H9 (cell line): ENCODE results near the gene TCFL5. TPM values are rescaled to one million over a fixed set of nuclear protein-coding genes. Genes with fewer than 3 reads are reported as not detected.

Experiments
- DNase-seq: peaks from one replicate; pipeline ENCODE4 v3.0.0-alpha.2; 2017
- H2AFZ ChIP-seq: one replicate; pipeline ENCODE4 v1.6.1; 2013; ENCODE audit warnings: mild to moderate bottlenecking, low read length, control low read depth, moderate library complexity
- H2AK5ac ChIP-seq: 2 replicates; pipeline ENCODE4 v1.6.1; 2013; ENCODE audit warnings: low read length, control low read depth, mixed read lengths; ENCODE audit not compliant: insufficient read length
- H2BK120ac ChIP-seq: one replicate; pipeline ENCODE4 v1.6.1; 2013; ENCODE audit warnings: low read depth, mild to moderate bottlenecking, low read length, control low read depth, inconsistent platforms; ENCODE audit not compliant: poor library complexity, severe bottlenecking
- H2BK12ac ChIP-seq: 2 replicates; pipeline ENCODE4 v1.6.1; 2013; ENCODE audit warnings: low read length, control low read depth, mixed read lengths, low read depth; ENCODE audit not compliant: insufficient read length
- H2BK15ac ChIP-seq: 2 replicates; pipeline ENCODE4 v1.6.1; 2013; ENCODE audit warnings: low read depth, low read length, control low read depth
- H2BK20ac ChIP-seq: one replicate; pipeline ENCODE4 v1.6.1; 2013; ENCODE audit warnings: low read depth, mild to moderate bottlenecking, low read length, control low read depth, inconsistent platforms; ENCODE audit not compliant: poor library complexity, severe bottlenecking
- H2BK5ac ChIP-seq: 2 replicates; pipeline ENCODE4 v1.6.1; 2013; ENCODE audit warnings: low read length, control low read depth, mixed read lengths; ENCODE audit not compliant: insufficient read length
- H3K14ac ChIP-seq: 2 replicates; pipeline ENCODE4 v1.6.1; 2013; ENCODE audit warnings: low read length, control low read depth; ENCODE audit not compliant: insufficient read depth
- H3K18ac ChIP-seq: 2 replicates; pipeline ENCODE4 v1.6.1; 2013; ENCODE audit warnings: low read depth, mild to moderate bottlenecking, mixed read lengths, low read length, control low read depth; ENCODE audit not compliant: insufficient read length
- H3K23ac ChIP-seq: 2 replicates; pipeline ENCODE4 v1.6.1; 2013; ENCODE audit warnings: low read length, control low read depth, mixed read lengths, low read depth; ENCODE audit not compliant: insufficient read length
- H3K23me2 ChIP-seq: 2 replicates; pipeline ENCODE4 v1.6.1; 2013; ENCODE audit warnings: low read depth, mild to moderate bottlenecking, mixed read lengths, low read length, control low read depth; ENCODE audit not compliant: insufficient read length, poor library complexity, severe bottlenecking
- H3K27ac ChIP-seq: 2 replicates; pipeline ENCODE4 v1.5.1; 2013; ENCODE audit warnings: low read length, control low read depth, mixed read lengths, low read depth; ENCODE audit not compliant: insufficient read length
- H3K27me3 ChIP-seq: 2 replicates; pipeline ENCODE4 v1.6.1; 2013; ENCODE audit warnings: low read length, control low read depth, inconsistent platforms; ENCODE audit not compliant: insufficient read depth
- H3K4ac ChIP-seq: 2 replicates; pipeline ENCODE4 v1.6.1; 2013; ENCODE audit warnings: low read depth, mild to moderate bottlenecking, control low read depth, inconsistent platforms, low read length, moderate library complexity
- H3K4me1 ChIP-seq: 2 replicates; pipeline ENCODE4 v1.6.1; 2013; ENCODE audit warnings: low read length, control low read depth, inconsistent platforms; ENCODE audit not compliant: insufficient read depth
- H3K4me2 ChIP-seq: 2 replicates; pipeline ENCODE4 v1.6.1; 2013; ENCODE audit warnings: low read length, control low read depth, mixed read lengths; ENCODE audit not compliant: insufficient read length, insufficient read depth
- H3K56ac ChIP-seq: 2 replicates; pipeline ENCODE4 v1.6.1; 2013; ENCODE audit warnings: low read depth, mild to moderate bottlenecking, mixed read lengths, low read length, control low read depth; ENCODE audit not compliant: insufficient read length
- H3K79me1 ChIP-seq: 2 replicates; pipeline ENCODE4 v1.6.1; 2013; ENCODE audit warnings: low read depth, mild to moderate bottlenecking, moderate library complexity, low read length, control low read depth, inconsistent platforms; ENCODE audit not compliant: insufficient read depth, poor library complexity, severe bottlenecking
- H3K79me2 ChIP-seq: 2 replicates; pipeline ENCODE4 v1.6.1; 2013; ENCODE audit warnings: low read length, control low read depth, inconsistent platforms; ENCODE audit not compliant: insufficient read depth
- H3K9ac ChIP-seq: 2 replicates; pipeline ENCODE4 v1.6.1; 2013; ENCODE audit warnings: low read length, control low read depth, mixed read lengths; ENCODE audit not compliant: insufficient read length; ENCODE audit errors: extremely low read depth
- H3K9me3 ChIP-seq: one replicate; pipeline ENCODE4 v1.6.1; 2013; ENCODE audit warnings: low read depth, low read length, inconsistent platforms; ENCODE audit not compliant: control insufficient read depth
- H3T11ph ChIP-seq: one replicate; pipeline ENCODE4 v1.6.1; 2013; ENCODE audit warnings: mild to moderate bottlenecking, low read length, control low read depth, inconsistent platforms
- H4K20me1 ChIP-seq: one replicate; pipeline ENCODE4 v1.6.1; 2013; ENCODE audit not compliant: control insufficient read depth, insufficient read length, insufficient read depth
- H4K5ac ChIP-seq: 2 replicates; pipeline ENCODE4 v1.6.1; 2013; ENCODE audit warnings: low read depth, mild to moderate bottlenecking, mixed read lengths, low read length, control low read depth; ENCODE audit not compliant: insufficient read length
- H4K8ac ChIP-seq: replicated peaks from 2 replicates; pipeline ENCODE4 v1.6.1; 2013; ENCODE audit warnings: low read length, control low read depth, mixed read lengths, low read depth; ENCODE audit not compliant: insufficient read length
- H4K91ac ChIP-seq: 2 replicates; pipeline ENCODE4 v1.6.1; 2013; ENCODE audit warnings: low read depth, mild to moderate bottlenecking, moderate library complexity, mixed read lengths, low read length, control low read depth; ENCODE audit not compliant: insufficient read length
- H3K27ac Mint-ChIP-seq, 3 experiments: 2 replicates in 2 of 3; 3 replicates in 1 of 3; pipeline ENCODE4 v1.8.0; 2020 to 2021; ENCODE audit warnings: mixed read lengths in 3 of 3, mild to moderate bottlenecking in 1 of 3, moderate library complexity in 1 of 3
- H3K27me3 Mint-ChIP-seq: 2 replicates; pipeline ENCODE4 v1.8.0; 2021; ENCODE audit warnings: low read depth, mild to moderate bottlenecking, moderate library complexity, mixed read lengths
- H3K36me3 Mint-ChIP-seq, 3 experiments: 2 replicates in 2 of 3; 3 replicates in 1 of 3; pipeline ENCODE4 v1.8.0; 2020 to 2021; ENCODE audit warnings: low read depth in 3 of 3, mixed read lengths in 3 of 3; ENCODE audit not compliant: insufficient read depth in 1 of 3
- H3K4me1 Mint-ChIP-seq, 2 experiments: 2 replicates each; pipeline ENCODE4 v1.8.0; 2020; ENCODE audit warnings: mixed read lengths in 2 of 2
- H3K4me3 Mint-ChIP-seq, 2 experiments: 2 replicates in 1 of 2; 3 replicates in 1 of 2; pipeline ENCODE4 v1.8.0; 2020 to 2021; ENCODE audit warnings: mild to moderate bottlenecking in 2 of 2, mixed read lengths in 2 of 2, moderate library complexity in 1 of 2
- H3K9me3 Mint-ChIP-seq, 2 experiments: 2 replicates in 1 of 2; 3 replicates in 1 of 2; pipeline ENCODE4 v1.8.0; 2020; ENCODE audit warnings: mild to moderate bottlenecking in 2 of 2, mixed read lengths in 2 of 2, moderate library complexity in 1 of 2
- CTCF ChIP-seq: fragments of 200-600 bp; sonication (generic); conservative IDR thresholded peaks from 3 replicates; pipeline ENCODE4 v1.8.0; 2021; ENCODE audit warnings: antibody characterized with exemption, mild to moderate bottlenecking
- WGBS: extraction: QIAGEN DNeasy Blood & Tissue Kit; methylation state at CpG from one replicate; pipeline ENCODE4 v1.1.7; 2013; ENCODE audit warnings: missing lambda C conversion rate, low lambda C conversion rate, mixed read lengths; ENCODE audit not compliant: insufficient read length; ENCODE audit errors: extremely low coverage; 5-methylcytosine and 5-hydroxymethylcytosine counted together
- total RNA-seq: library from RNA; stranded (reverse); gene quantifications from 2 replicates; pipeline ENCODE4 v1.2.1, GENCODE V29; 2021

The TCFL5 gene
- total RNA-seq, 1 experiment from 2014 or later, result 16.4 TPM

DNA sequence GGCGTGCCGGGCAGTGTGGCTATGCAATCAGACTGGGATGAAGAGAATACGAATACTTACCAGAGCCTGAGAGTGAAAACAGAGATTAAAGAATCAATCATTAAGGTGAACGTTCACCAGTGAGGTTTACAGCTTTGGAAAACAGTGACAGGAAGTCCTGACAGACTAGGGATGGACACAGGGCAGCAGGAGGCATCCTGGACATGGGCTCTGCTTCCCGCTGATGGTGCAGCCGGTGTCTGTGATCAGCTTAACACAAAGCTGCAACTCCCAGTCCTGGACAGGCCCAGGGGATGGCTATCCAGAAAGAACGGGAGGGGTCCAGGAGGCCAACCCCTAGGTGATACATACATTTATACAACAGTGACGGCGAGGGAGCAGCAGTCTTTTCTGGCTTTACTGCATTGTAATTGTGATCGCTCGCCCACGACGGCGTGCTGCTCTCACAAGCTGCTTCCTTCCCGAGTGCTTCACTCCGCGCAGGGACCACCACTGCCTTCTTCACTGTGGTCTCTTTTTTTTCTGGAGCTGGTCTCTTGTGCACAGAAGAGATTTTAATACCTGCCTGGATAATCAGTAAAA lies 44.0 kb upstream of the TCFL5 start:
- WGBS, result no CpG with 5 or more reads among the region's 17 CpGs
- Histone ChIP-seq H3K14ac (no peak overlapping the region), H2BK5ac (no peak overlapping the region), H3K56ac (no peak overlapping the region), H2BK12ac (no peak overlapping the region), H3T11ph (no peak overlapping the region), H3K27me3 (no peaks in the 10 kb centered on the region), H4K5ac (no peak overlapping the region), H3K23me2 (no peaks in the 10 kb centered on the region), H2BK20ac (no peak overlapping the region), H4K91ac (no peak overlapping the region), H3K27ac (no peak overlapping the region), H2BK120ac (no peak overlapping the region), H3K18ac (no peak overlapping the region), H3K4ac (no peak overlapping the region), H3K79me2 (peaks cover 13% of the 10 kb centered on the region; the same call in 1 of the 2 replicates), H3K4me2 (no peak overlapping the region), H3K4me1 (no peaks in the 10 kb centered on the region), H3K23ac (no peak overlapping the region), H2AK5ac (no peak overlapping the region), H3K9ac (no peak overlapping the region), H2BK15ac (no peak overlapping the region), H2AFZ (no peak overlapping the region), H3K79me1 (peaks cover 11% of the 10 kb centered on the region), H4K8ac (no peak overlapping the region), H3K9me3 (no peaks in the 10 kb centered on the region), H4K20me1 (peaks cover 2% of the 10 kb centered on the region)
- no peak for TF ChIP-seq CTCF
- Mint-ChIP-seq H3K4me1 (peaks cover 8 to 11% of the 10 kb centered on the region in 2 experiments; a peak in 3 of 4 replicates), H3K9me3 (no peaks in the 10 kb centered on the region), H3K36me3 (peaks cover 66 to 93% (median 88%) of the 10 kb centered on the region in 3 experiments), H3K27me3 (no peaks in the 10 kb centered on the region), H3K4me3 (no peak overlapping the region), H3K27ac (peak overlapping the region in 1 of 3 experiments; percentile 45; a peak in 2 of 7 replicates)
- no peak for DNase-seq
